NCI-H1694 treated with DMSO at 0.1 percent for 48 hours (cell line): ENCODE results near the gene GLYATL3.
A peak's percentile ranks its signal among the peaks of the same experiment; 100 is the strongest.

Source experiments
- DNase-seq: peaks from one replicate; lab custom pipeline; 2025; lab: John Stamatoyannopoulos, UW

The GLYATL3 gene

GRCh38 chr6:49514571-49515484 lies 15.1 kb downstream of the GLYATL3 start:
- no peak for DNase-seq

GRCh38 chr6:49515485-49516146 lies 15.9 kb downstream of the GLYATL3 start:
- DNase-seq = no peak

DNA sequence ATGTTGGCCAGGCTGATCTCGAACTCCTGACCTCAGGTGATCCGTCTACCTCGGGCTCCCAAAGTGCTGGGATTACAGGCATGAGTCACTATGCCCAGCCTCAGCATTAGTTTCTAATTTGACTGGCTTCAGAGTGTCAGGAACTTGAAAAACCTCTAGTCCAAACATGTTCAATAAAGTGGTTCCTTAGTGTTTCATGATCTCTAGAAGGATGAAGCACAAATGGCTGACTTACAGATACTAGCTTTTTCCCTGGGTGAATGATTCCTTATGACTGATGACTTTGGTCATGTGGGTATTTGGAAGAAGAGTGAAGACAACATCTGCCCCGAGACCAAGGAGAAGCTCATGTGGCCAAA lies 16.4 kb downstream of the GLYATL3 start:
- no peak for DNase-seq

DNA sequence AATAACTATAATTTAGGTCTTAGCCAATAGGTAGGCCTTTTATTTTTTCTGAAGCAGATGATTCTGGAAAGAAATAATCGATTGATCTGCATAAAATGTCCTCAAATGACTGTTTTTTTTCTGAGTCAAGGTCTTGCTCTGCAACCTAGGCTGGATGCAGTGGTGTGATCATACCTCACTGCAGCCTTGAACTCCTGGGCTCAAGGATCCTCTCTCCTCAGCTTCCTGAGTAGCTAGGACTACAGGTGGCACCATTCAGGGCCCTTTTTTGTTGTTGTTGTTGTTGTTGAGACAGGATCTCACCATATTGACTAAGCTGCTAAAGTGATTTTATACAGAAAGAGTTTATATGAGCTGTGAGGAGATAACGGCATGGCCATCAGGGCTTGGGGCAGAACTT lies 18.2 kb downstream of the GLYATL3 start:
- no peak for DNase-seq

- no peak for DNase-seq
These were observed 19.9 kb downstream of the GLYATL3 start for GRCh38 chr6:49519660-49520059.

DNA sequence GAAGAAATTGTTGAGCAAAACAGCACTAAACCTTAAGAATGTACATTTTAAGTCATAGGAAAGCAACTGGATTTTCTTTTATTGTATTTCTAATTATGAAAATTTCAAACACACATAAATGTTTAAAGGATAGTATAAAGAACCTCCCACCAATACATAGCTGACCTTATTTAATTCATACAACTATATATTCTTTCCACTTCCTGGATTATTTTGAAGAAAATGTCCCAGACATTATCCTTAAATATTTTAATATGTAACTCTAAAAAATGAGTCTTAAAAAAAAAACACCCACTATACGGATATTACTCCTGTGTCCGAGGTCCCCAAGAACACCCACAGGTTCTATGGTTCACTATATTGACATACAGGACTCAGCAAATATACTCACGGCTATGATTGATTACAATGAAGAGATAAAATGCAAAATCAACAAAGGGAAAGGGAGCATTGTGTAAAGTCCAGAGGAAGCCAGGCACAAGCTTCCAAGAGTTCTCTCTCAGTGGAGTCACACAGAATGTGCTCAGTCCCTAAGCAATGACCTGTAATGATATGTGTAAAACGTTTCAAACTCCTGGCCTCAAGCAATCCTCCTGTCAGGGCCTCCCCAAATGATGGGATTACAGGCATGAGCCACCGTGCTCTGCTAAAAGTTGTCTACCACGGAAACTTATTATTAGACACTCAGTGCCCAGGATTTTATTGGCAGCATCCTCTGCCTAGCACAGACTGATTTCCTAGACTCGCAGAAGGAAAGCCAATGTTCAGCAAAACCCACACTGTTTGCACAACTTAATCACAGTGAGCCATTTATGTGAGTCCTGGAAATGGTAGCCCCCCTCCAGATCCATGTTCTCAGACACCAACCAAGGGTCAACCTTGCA lies 23.2 kb downstream of the GLYATL3 start:
- no peak for DNase-seq

GRCh38 chr6:49523901-49524300 lies 24.2 kb downstream of the GLYATL3 start:
- DNase-seq = no peak

DNA sequence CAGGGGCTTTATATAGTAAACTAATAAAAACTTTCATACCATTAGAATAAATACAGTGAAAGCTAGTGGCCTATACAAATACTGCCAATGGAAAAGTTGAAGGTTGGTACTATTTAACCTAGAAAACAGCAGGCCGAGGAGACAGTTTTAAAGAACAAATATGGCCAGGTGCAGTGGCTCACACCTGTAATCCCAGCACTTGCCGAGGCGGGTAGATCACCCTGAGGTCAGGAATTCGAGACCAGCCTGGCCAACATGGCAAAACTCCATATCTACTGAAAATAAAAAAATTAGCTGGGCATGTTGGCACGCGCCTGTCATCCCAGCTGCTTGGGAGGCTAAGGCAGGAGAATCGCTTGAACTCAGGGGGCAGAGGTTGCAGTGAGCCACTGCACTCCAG lies 24.8 kb downstream of the GLYATL3 start:
- DNase-seq = no peak

DNA sequence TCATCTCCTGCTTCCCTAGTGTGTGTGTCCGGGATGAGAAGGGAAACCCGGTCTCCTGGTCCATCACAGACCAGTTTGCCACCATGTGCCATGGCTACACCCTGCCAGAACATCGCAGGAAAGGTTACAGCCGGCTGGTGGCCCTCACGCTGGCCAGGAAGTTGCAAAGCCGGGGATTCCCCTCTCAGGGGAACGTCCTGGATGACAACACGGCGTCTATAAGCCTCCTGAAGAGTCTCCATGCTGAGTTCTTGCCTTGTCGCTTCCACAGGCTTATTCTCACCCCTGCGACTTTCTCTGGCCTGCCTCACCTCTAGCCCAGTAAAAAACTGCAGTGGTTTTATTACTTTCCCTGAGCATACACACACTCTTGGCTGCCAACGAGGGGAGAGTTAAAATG lies 26.9 kb downstream of the GLYATL3 start:
- DNase-seq = no peak

DNA sequence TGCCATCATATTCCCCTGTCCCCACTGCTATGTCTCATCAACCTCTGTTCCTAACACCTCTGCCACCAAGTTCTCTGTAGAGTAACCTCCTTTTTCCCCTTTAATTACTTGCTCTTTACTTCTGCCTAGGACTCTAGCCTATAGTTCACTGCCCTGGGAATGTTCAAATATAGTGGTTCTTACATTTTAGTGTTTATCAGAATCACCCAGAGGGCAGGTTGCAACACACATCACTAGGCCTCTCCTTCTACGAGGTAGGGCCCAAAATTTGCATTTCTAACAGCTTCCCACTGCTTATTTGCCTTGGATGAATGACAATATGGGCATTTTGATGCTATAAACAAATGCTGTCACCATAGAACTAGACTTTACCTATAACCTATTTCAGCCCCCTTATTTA lies 27.6 kb downstream of the GLYATL3 start:
- DNase-seq = no peak

DNA sequence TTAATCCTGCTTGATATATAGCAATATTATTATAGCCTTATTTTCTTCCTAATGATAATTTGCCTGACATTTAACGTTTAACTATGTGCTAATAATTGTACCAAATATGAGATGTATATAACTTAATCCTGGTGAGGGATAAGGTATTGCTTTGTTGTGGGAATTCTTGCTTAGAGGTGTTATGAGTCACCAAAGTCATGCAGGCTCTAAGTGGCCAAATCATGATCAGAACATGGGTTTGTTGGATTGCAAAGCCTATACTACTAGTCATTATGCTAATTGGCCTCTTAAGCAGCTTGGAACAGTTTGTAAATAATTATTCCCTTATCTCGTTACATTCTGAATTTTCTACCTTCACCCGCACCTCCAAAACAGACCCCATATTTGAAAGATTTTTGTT lies 28.8 kb downstream of the GLYATL3 start:
- no peak for DNase-seq

- no peak for DNase-seq
These were observed 30.5 kb downstream of the GLYATL3 start for GRCh38 chr6:49530141-49530776.

GRCh38 chr6:49531774-49532569 lies 32.2 kb downstream of the GLYATL3 start:
- DNase-seq = peak; percentile 72

DNA sequence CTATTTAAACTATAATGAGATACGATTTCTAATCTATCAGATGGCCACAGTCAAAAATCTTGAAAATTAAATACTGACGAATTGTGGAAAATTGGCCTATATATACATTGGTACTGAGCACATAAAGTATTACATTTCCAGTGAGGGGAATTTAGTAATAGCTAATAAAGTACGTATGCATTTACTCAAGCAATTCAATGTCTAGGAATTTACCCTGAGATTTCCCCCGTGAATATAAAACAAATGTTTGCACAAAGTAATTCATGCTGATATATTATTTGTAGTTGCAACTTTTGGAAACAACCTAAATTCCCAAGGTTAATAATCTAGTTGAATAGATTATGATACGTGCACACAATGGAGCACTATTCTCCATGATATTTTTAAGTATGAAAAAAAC lies 36.1 kb downstream of the GLYATL3 start:
- no peak for DNase-seq

DNA sequence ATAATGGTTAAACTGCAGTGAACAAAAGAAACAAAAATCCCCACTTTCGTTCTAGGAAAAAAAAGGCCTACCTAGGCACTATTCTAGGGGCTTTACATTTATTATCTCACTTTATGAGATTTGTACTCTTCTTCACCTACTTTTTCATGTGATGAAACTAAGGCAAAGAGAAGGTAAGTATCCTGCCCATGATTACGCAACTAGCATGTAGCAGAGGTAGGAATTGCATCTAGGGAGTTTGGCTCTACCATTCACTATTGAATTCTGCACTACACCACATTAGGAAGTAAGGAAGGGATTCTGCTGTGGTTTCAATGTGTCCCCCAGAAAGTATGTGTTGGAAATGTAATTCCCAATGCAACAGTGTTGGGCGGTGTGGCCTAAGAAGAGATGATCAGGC lies 39.4 kb downstream of the GLYATL3 start:
- DNase-seq = no peak

DNA sequence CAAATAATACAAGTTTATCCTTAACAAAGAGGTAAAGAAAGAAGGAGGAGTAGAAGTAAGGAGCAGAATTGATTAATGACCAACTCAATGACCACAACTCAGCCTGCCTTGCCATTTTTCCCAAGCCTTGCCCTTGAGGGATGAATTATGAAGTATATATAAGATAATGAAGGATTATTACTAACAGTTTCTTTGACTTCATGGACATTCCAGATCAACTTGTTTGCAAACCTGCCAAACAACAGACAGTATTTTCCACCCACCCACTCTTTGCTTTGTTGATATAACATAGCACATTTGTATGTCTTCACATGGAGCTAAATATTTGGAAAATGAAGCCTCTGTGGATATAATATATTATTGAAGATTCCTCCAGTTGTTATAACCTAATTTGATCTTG lies 40.9 kb downstream of the GLYATL3 start:
- no peak for DNase-seq

- no peak for DNase-seq
These were observed 41.5 kb downstream of the GLYATL3 start for GRCh38 chr6:49541210-49541724.

- DNase-seq = no peak
These were observed 42.2 kb downstream of the GLYATL3 start for GRCh38 chr6:49541936-49542335.

DNA sequence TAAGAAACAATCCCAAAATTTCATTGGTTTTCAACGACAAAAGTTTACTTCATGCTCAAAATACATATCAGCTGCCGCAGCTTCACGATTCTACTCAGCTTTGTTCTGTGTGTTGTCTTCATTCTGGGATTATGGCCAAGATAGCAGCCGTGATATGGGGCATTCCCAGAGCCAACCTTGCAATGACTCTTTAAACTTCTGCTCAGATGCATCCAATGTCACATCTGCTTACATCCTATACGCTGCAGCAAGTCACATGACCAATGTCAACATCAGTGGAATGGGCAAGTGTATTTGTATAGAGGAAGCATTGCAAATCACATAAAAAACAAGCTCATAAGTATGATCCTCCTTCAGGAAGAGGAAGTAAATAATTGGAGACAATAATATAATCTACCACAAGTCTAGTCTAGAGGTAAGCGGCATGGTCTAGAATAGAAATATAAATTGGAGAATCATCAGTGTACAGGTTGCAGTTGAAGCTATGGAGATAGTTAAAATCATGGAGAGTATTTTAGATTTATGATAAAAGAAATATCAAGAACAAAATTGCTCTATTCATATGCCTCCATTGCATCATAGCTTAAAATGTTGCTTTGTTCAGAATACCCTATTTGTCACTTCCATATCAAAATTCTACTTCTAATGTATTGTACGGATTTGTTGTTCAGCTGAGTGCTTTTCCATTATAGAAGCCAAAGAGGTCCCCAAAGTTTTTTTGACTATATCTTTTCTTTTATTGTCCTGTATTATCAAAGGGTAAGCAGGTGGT lies 43.5 kb downstream of the GLYATL3 start:
- DNase-seq = no peak

GRCh38 chr6:49546331-49546730 lies 46.6 kb downstream of the GLYATL3 start:
- DNase-seq = no peak
